ENCODE measurements around the gene CRKL.
"Not testable (repeated sequence)": the region's sequence is repeated elsewhere in the genome, so short reads cannot be mapped to it uniquely, and the experiment has no call there.

The CRKL gene

GRCh38 chr22:20933910-20934309 is 16.7 kb downstream of the CRKL start:
- no peak for DNase-seq (ENCODE audit: low read depth in 2 of 2)

- not testable (repeated sequence) for DNase-seq (ENCODE audit: low read depth in 2 of 2)
Measured at GRCh38 chr22:20935049-20935448, 17.8 kb downstream of the CRKL start.

GRCh38 chr22:20935780-20936539 is 18.8 kb downstream of the CRKL start:
- DNase-seq (ENCODE audit: low read depth in 2 of 2): not testable (repeated sequence)

- no peak for DNase-seq (ENCODE audit: low read depth in 2 of 2)
Measured at GRCh38 chr22:20937031-20937793, 20.0 kb downstream of the CRKL start.

- DNase-seq (ENCODE audit: low read depth in 2 of 2): no peak
Measured at GRCh38 chr22:20937794-20938671, 20.8 kb downstream of the CRKL start.

- DNase-seq (ENCODE audit: low read depth in 2 of 2): not testable (repeated sequence)
Measured at GRCh38 chr22:20939457-20940185, 22.4 kb downstream of the CRKL start.

- DNase-seq (ENCODE audit: low read depth in 2 of 2): no peak
Measured at GRCh38 chr22:20940186-20940651, 23.0 kb downstream of the CRKL start.

GRCh38 chr22:20940904-20941385 is 23.7 kb downstream of the CRKL start:
- DNase-seq (ENCODE audit: low read depth in 2 of 2): no peak

GRCh38 chr22:20942203-20942902 is 25.1 kb downstream of the CRKL start:
- not testable (repeated sequence) for DNase-seq (ENCODE audit: low read depth in 2 of 2)

- no peak for DNase-seq (ENCODE audit: low read depth in 2 of 2)
Measured at GRCh38 chr22:20943104-20943933, 26.1 kb downstream of the CRKL start.

GRCh38 chr22:20944042-20944441 is 26.8 kb downstream of the CRKL start:
- DNase-seq (ENCODE audit: low read depth in 2 of 2): no peak

GRCh38 chr22:20945578-20945934 is 28.3 kb downstream of the CRKL start:
- DNase-seq (ENCODE audit: low read depth in 2 of 2): no peak

GRCh38 chr22:20946080-20946986 is 29.1 kb downstream of the CRKL start:
- no peak for DNase-seq (ENCODE audit: low read depth in 2 of 2)

GRCh38 chr22:20946991-20947390 is 29.8 kb downstream of the CRKL start:
- DNase-seq (ENCODE audit: low read depth in 2 of 2): no peak

GRCh38 chr22:20948450-20948849 is 31.2 kb downstream of the CRKL start:
- DNase-seq (ENCODE audit: low read depth in 2 of 2): no peak

GRCh38 chr22:20948989-20949388 is 31.8 kb downstream of the CRKL start:
- DNase-seq (ENCODE audit: low read depth in 2 of 2): no peak

- no peak for DNase-seq (ENCODE audit: low read depth in 2 of 2)
Measured at GRCh38 chr22:20949698-20950183, 32.5 kb downstream of the CRKL start.

- no peak for DNase-seq (ENCODE audit: low read depth in 2 of 2)
Measured at GRCh38 chr22:20951151-20951931, 34.1 kb downstream of the CRKL start.
